Endodermal cell (in vitro differentiated cells): ENCODE data around the gene ASB1. TPM values are rescaled to one million over a fixed set of nuclear protein-coding genes. Genes with fewer than 3 reads are reported as not detected.
A peak's percentile ranks its signal among the peaks of the same experiment; 100 is the strongest.

Experiments used
- DNase-seq: peaks from one replicate; pipeline ENCODE4 v3.0.0-alpha.2; 2017
- H3K27ac ChIP-seq: 2 replicates; pipeline ENCODE4 v1.5.1; 2013; ENCODE audit warnings: mild to moderate bottlenecking, low read depth, low read length, moderate library complexity
- H3K27me3 ChIP-seq: 2 replicates; pipeline ENCODE4 v1.6.1; 2013; ENCODE audit warnings: mild to moderate bottlenecking, low read length, moderate library complexity; ENCODE audit not compliant: insufficient read depth, control insufficient read depth, poor library complexity, severe bottlenecking
- H3K36me3 ChIP-seq: 2 replicates; pipeline ENCODE4 v1.7.0; 2013; ENCODE audit warnings: mild to moderate bottlenecking, low read length, moderate library complexity; ENCODE audit not compliant: control insufficient read depth, insufficient read depth
- H3K4me1 ChIP-seq: one replicate; pipeline ENCODE4 v1.7.0; 2013; ENCODE audit warnings: low read length; ENCODE audit not compliant: control insufficient read depth, insufficient read depth
- H3K4me3 ChIP-seq: 2 replicates; pipeline ENCODE4 v1.5.1; 2013; ENCODE audit warnings: mild to moderate bottlenecking, low read length, moderate library complexity
- H3K9ac ChIP-seq: 2 replicates; pipeline ENCODE4 v1.6.1; 2013; ENCODE audit warnings: mild to moderate bottlenecking, low read length, moderate library complexity; ENCODE audit not compliant: poor library complexity, severe bottlenecking; ENCODE audit errors: extremely low read depth
- H3K9me3 ChIP-seq: 2 replicates; pipeline ENCODE4 v1.6.1; 2013; ENCODE audit warnings: mild to moderate bottlenecking, low read length, moderate library complexity; ENCODE audit not compliant: control insufficient read depth
- H3K27ac Mint-ChIP-seq: 2 replicates; pipeline ENCODE4 v1.8.0; 2020; ENCODE audit warnings: mixed read lengths
- H3K27me3 Mint-ChIP-seq: 2 replicates; pipeline ENCODE4 v1.8.0; 2021; ENCODE audit warnings: mild to moderate bottlenecking, mixed read lengths; ENCODE audit not compliant: insufficient read depth
- H3K36me3 Mint-ChIP-seq: 2 replicates; pipeline ENCODE4 v1.8.0; 2020; ENCODE audit warnings: low read depth, mixed read lengths
- H3K4me1 Mint-ChIP-seq: 2 replicates; pipeline ENCODE4 v1.8.0; 2020; ENCODE audit warnings: mixed read lengths
- H3K4me3 Mint-ChIP-seq: 2 replicates; pipeline ENCODE4 v1.8.0; 2020; ENCODE audit warnings: mild to moderate bottlenecking, moderate library complexity, mixed read lengths
- H3K9me3 Mint-ChIP-seq: 2 replicates; pipeline ENCODE4 v1.8.0; 2020; ENCODE audit warnings: mild to moderate bottlenecking, mixed read lengths
- CTCF ChIP-seq: fragments of 200-600 bp; sonication (generic); conservative IDR thresholded peaks from 2 replicates; pipeline ENCODE4 v1.5.0; 2021; ENCODE audit warnings: antibody characterized with exemption, mild to moderate bottlenecking
- WGBS, 2 experiments: methylation state at CpG; one replicate each; pipeline versions ENCODE4 v1.1.5 to v1.1.7; 2013; ENCODE audit warnings: missing lambda C conversion rate in 2 of 2, mixed read lengths in 1 of 2; ENCODE audit not compliant: insufficient coverage in 1 of 2, insufficient read length in 1 of 2; 5-methylcytosine and 5-hydroxymethylcytosine counted together
- total RNA-seq, 2 donors: library from RNA; stranded (reverse); fragmentation: NEBNext Ultra II Directional in 1 of 2; extraction: Animal tissue kit (Norgen Biotek cat#: 25700) in 1 of 2; gene quantifications; 2 replicates in 1 of 2; 3 replicates in 1 of 2; pipeline ENCODE4 v1.2.1, GENCODE V29; 2021

Gene ASB1
- total RNA-seq, 2 donors from 2014 or later, result 39.0 to 39.6 TPM

GRCh38 chr2:238413368-238413767 lies 13.4 kb upstream of the ASB1 start:
- peaks cover 10% of the 10 kb centered on the region for H3K36me3 ChIP-seq
- no peak overlapping the region for H3K9ac ChIP-seq
- peaks cover 11% of the 10 kb centered on the region for H3K9me3 ChIP-seq
- no peaks in the 10 kb centered on the region for H3K27me3 Mint-ChIP-seq
- no peak overlapping the region for H3K27ac ChIP-seq
- H3K27me3 ChIP-seq, result no peaks in the 10 kb centered on the region
- 80 to 89% methylated on average over 1 to 2 of the region's 2 CpGs for WGBS, 2 experiments
- no peak overlapping the region for H3K4me3 ChIP-seq
- H3K4me3 Mint-ChIP-seq, result no peak overlapping the region
- H3K9me3 Mint-ChIP-seq, result peaks cover 15% of the 10 kb centered on the region
- H3K27ac Mint-ChIP-seq, result no peak overlapping the region
- DNase-seq, result no peak
- H3K36me3 Mint-ChIP-seq, result peaks cover 6% of the 10 kb centered on the region
- H3K4me1 ChIP-seq, result no peaks in the 10 kb centered on the region
- no peaks in the 10 kb centered on the region for H3K4me1 Mint-ChIP-seq
- TF ChIP-seq CTCF, result no peak

GRCh38 chr2:238415036-238415764 lies 11.5 kb upstream of the ASB1 start:
- WGBS, 2 experiments, result 88 to 94% methylated on average over 8 to 12 of the region's 12 CpGs
- H3K9ac ChIP-seq, result no peak overlapping the region
- H3K4me1 ChIP-seq, result no peaks in the 10 kb centered on the region
- H3K27ac ChIP-seq, result no peak overlapping the region
- peaks cover 15% of the 10 kb centered on the region for H3K9me3 Mint-ChIP-seq
- H3K4me3 ChIP-seq, result no peak overlapping the region
- no peaks in the 10 kb centered on the region for H3K27me3 Mint-ChIP-seq
- H3K27ac Mint-ChIP-seq, result no peak overlapping the region
- H3K4me3 Mint-ChIP-seq, result no peak overlapping the region
- peak; percentile 87 for DNase-seq
- peaks cover 6% of the 10 kb centered on the region for H3K36me3 Mint-ChIP-seq
- H3K9me3 ChIP-seq, result peaks cover 11% of the 10 kb centered on the region
- H3K4me1 Mint-ChIP-seq, result peaks cover 3% of the 10 kb centered on the region
- peaks cover 10% of the 10 kb centered on the region for H3K36me3 ChIP-seq
- peak; percentile 26 for TF ChIP-seq CTCF
- H3K27me3 ChIP-seq, result no peaks in the 10 kb centered on the region

- WGBS, 2 experiments, result 94 to 95% methylated on average over 4 to 5 of the region's 5 CpGs
- peaks cover 15% of the 10 kb centered on the region for H3K9me3 Mint-ChIP-seq
Measured at GRCh38 chr2:238415893-238416292, 10.8 kb upstream of the ASB1 start.

More at GRCh38 chr2:238415893-238416292, 10.8 kb upstream of the ASB1 start:
- peaks cover 4% of the 10 kb centered on the region for H3K36me3 Mint-ChIP-seq
- no peak overlapping the region for H3K27ac Mint-ChIP-seq
- Histone ChIP-seq H3K36me3 (peaks cover 10% of the 10 kb centered on the region), H3K4me1 (no peaks in the 10 kb centered on the region), H3K27me3 (no peaks in the 10 kb centered on the region), H3K4me3 (no peak overlapping the region), H3K27ac (no peak overlapping the region), H3K9me3 (peaks cover 11% of the 10 kb centered on the region), H3K9ac (no peak overlapping the region)
- H3K4me3 Mint-ChIP-seq, result no peak overlapping the region
- no peaks in the 10 kb centered on the region for H3K27me3 Mint-ChIP-seq
- peaks cover 9% of the 10 kb centered on the region for H3K4me1 Mint-ChIP-seq
- DNase-seq, result no peak
- TF ChIP-seq CTCF, result no peak
